ENCODE measurements around the gene KCNH3. TPM values are rescaled to one million over a fixed set of nuclear protein-coding genes. Genes with fewer than 3 reads are reported as not detected.

Gene KCNH3, protein sequence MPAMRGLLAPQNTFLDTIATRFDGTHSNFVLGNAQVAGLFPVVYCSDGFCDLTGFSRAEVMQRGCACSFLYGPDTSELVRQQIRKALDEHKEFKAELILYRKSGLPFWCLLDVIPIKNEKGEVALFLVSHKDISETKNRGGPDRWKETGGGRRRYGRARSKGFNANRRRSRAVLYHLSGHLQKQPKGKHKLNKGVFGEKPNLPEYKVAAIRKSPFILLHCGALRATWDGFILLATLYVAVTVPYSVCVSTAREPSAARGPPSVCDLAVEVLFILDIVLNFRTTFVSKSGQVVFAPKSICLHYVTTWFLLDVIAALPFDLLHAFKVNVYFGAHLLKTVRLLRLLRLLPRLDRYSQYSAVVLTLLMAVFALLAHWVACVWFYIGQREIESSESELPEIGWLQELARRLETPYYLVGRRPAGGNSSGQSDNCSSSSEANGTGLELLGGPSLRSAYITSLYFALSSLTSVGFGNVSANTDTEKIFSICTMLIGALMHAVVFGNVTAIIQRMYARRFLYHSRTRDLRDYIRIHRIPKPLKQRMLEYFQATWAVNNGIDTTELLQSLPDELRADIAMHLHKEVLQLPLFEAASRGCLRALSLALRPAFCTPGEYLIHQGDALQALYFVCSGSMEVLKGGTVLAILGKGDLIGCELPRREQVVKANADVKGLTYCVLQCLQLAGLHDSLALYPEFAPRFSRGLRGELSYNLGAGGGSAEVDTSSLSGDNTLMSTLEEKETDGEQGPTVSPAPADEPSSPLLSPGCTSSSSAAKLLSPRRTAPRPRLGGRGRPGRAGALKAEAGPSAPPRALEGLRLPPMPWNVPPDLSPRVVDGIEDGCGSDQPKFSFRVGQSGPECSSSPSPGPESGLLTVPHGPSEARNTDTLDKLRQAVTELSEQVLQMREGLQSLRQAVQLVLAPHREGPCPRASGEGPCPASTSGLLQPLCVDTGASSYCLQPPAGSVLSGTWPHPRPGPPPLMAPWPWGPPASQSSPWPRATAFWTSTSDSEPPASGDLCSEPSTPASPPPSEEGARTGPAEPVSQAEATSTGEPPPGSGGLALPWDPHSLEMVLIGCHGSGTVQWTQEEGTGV
- total RNA-seq: 1 to 10 TPM; 1.3 to 2.4 TPM
- 1 to 10 TPM in 1 of 2 donors, under 1 TPM in 1; 0.97 to 1.5 TPM for polyA plus RNA-seq

DNA sequence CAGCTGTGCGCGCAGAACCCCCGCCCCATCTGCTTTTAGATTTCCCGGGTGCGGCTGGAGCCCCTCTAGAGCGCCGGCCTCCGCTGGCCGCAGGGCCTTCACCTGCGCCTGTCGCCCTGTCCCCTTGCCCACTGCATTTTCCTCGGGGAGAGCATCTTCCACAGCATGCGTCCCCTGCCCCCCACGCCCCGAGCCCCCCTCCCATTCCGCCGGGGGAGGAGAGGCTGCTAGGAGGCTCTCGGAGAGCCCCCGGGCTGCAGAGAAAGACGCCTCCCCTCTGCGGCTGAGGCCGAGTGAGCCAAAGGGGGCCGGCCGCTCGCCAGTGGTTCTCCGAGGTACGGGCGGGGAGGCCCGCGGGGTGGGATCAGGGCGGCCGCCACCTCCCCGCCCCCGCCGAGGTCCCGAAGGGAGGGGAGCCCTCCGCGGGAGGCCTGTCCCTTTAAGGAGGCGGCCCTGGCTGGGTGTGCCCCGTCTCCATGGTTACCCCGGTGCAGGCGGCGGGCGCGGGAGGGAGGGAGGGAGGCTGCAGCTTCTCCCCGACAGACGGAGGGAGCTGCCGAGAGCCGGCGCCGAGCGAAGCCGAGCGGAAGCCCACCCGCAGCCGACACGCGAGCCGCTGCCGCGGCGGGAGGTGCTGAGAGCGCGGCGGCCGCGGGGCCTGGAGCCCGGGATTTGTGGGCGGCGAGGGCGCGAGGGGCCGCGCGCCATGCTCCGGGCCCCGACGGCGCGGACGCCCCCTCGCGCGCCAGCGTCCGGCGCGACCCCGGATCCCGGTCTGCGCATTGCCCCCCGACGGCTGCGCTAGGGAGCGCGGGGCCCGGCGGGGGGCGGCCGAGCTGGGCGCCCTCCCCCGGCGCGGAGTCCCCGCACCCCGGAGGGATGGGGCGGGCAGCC lies at the start of gene KCNH3:
KCNH3 (plus strand) TSS at position 521 of the 894 bp plus-strand sequence. CDS start 387 bp downstream, outside the sequence.
- POLR2A ChIA-PET (ENCODE audit: partially characterized antibody): interaction anchor here (0.7 to 2.8 kb wide), 5 partner anchors 12 to 84 kb away, joined by 3 to 19 read pairs (median 3); partner anchors contain the start of genes MCRS1 and PRPF40B
- no peaks in the 10 kb centered on the region for H3K36me3 ChIP-seq (ENCODE audit: insufficient read depth, low read length)
- H3K27ac Mint-ChIP-seq: peak within 1 kb of the TSS in 6 of 7 donors; percentile 46 to 70 (median 66)
- peak within 1 kb of the TSS; percentile 73 to 85 (median 79) for H3K4me3 Mint-ChIP-seq
- peak within 1 kb of the TSS; percentile 62 to 69 for H3K4me3 ChIP-seq (ENCODE audit: low read length in 2 of 2)
- DNase-seq: peak; percentile 86 to 95 (median 88)
- no peaks in the 10 kb centered on the region for H3K9me3 ChIP-seq (ENCODE audit: control insufficient read depth in 1 of 2, low read length in 2 of 2)
- H3K27ac ChIP-seq (ENCODE audit: low read depth, low read length): no peak within 1 kb of the TSS
- H3K27me3 ChIP-seq (ENCODE audit: insufficient read depth, low read length): no peaks in the 10 kb centered on the region
- CTCF ChIA-PET (ENCODE audit: partially characterized antibody): interaction anchor here (0.6 to 2.8 kb wide), 7 partner anchors 15 to 919 kb away, joined by 3 to 12 read pairs (median 3); no protein-coding TSS in a partner anchor
- peaks cover 0 to 5% of the 10 kb centered on the region in 2 donors for H3K27me3 Mint-ChIP-seq
- H3K4me1 ChIP-seq (ENCODE audit: insufficient read depth, low read length): peaks cover 21% of the 10 kb centered on the region
- intact Hi-C loops (cut with micrococcal nuclease): loop anchor here (1.0 to 2.0 kb wide), 4 partner anchors 30 to 304 kb away; partner anchors contain the start of genes BCDIN3D, MCRS1 and PRPF40B
- H3K9me3 Mint-ChIP-seq: no peaks in the 10 kb centered on the region
- peaks cover 8 to 38% (median 19%) of the 10 kb centered on the region in 4 donors for H3K4me1 Mint-ChIP-seq
- H3K36me3 Mint-ChIP-seq: peaks cover 0 to 1% of the 10 kb centered on the region in 2 donors

DNA sequence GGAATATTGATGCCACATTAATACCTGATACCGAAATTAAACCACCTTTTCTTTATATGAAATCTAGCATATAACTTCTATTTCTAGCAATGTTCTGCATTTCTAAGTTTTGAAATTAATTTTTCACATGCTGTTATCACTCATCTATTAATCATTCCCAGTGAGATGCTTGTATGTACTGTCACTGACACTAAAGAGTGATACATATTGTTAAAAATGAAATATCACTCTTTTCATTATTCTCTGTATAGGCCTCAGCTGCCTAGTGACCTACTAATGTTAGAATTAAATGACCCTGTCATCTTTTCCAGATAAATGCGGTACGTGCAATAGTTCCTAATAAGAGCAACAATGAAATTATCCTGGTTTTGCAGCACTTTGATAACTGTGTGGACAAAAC lies 49.7 kb upstream of the KCNH3 start:
- POLR2A ChIA-PET (ENCODE audit: partially characterized antibody): no interaction called here
- H3K36me3 ChIP-seq (ENCODE audit: insufficient read depth, low read length): no peaks in the 10 kb centered on the region
- Mint-ChIP-seq H3K4me3 (no peak overlapping the region), H3K4me1 (no peaks in the 10 kb centered on the region), H3K27me3 (no peaks in the 10 kb centered on the region), H3K9me3 (no peaks in the 10 kb centered on the region), H3K27ac (peak overlapping the region in 1 of 7 donors; percentile 53), H3K36me3 (peaks cover 1 to 11% of the 10 kb centered on the region in 2 donors)
- no peak overlapping the region for H3K4me3 ChIP-seq (ENCODE audit: low read length in 2 of 2)
- CTCF ChIA-PET (ENCODE audit: partially characterized antibody): no interaction called here
- H3K9me3 ChIP-seq (ENCODE audit: control insufficient read depth in 1 of 2, low read length in 2 of 2): no peaks in the 10 kb centered on the region
- no peaks in the 10 kb centered on the region for H3K27me3 ChIP-seq (ENCODE audit: insufficient read depth, low read length)
- no peaks in the 10 kb centered on the region for H3K4me1 ChIP-seq (ENCODE audit: insufficient read depth, low read length)
- DNase-seq: no peak
- intact Hi-C loops (cut with micrococcal nuclease): no loop called here
- no peak overlapping the region for H3K27ac ChIP-seq (ENCODE audit: low read depth, low read length)

DNA sequence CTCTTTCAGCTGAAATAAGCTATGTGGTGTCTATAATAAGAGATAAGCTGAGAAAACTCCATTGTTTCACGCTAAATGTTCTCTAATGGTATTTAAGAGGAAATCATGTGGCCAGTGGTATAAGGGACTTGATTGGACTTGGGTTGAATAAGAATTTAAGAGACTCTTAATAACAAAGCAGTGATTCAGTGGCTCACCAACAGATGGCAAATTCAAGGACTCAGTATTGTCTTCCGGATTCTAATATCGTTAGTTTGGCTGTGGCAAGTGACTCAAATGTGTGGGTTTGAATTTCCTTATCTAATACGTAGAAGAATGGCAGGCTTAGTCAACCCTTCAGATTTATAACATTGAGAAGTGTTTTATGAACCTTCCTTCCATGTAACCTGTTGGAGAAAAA lies 49.1 kb upstream of the KCNH3 start:
- Histone ChIP-seq H3K4me1 (ENCODE audit: insufficient read depth, low read length) (no peaks in the 10 kb centered on the region), H3K9me3 (ENCODE audit: control insufficient read depth in 1 of 2, low read length in 2 of 2) (no peaks in the 10 kb centered on the region), H3K4me3 (ENCODE audit: low read length in 2 of 2) (no peak overlapping the region), H3K27me3 (ENCODE audit: insufficient read depth, low read length) (no peaks in the 10 kb centered on the region), H3K27ac (ENCODE audit: low read depth, low read length) (no peak overlapping the region), H3K36me3 (ENCODE audit: insufficient read depth, low read length) (no peaks in the 10 kb centered on the region)
- Mint-ChIP-seq H3K9me3 (no peaks in the 10 kb centered on the region), H3K4me1 (no peaks in the 10 kb centered on the region), H3K27me3 (no peaks in the 10 kb centered on the region), H3K36me3 (peaks cover 0 to 12% of the 10 kb centered on the region in 2 donors), H3K27ac (no peak overlapping the region), H3K4me3 (no peak overlapping the region)
- DNase-seq: no peak
- ChIA-PET CTCF (ENCODE audit: partially characterized antibody) (no interaction called here), POLR2A (ENCODE audit: partially characterized antibody) (no interaction called here)
- intact Hi-C loops (cut with micrococcal nuclease): no loop called here

DNA sequence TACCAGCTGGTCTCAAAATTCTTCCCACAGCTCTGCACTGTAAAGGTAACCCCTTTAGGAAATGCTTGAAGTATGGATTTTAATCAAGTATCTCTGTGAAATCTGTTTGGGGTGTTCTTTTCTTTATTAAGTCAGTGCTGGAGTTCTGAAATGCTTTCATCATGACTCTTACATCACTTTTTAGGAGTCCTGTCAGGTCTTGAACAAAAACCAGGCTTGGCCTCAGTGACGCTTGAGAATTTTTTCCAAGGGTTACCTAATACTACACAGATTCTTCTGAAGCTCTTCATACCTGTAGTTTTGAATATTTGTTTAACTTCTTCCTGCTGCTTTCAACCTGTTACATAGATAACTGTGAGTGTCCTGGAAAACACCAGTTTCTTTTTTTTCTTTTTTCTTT lies 47.0 kb upstream of the KCNH3 start:
- H3K27ac Mint-ChIP-seq: no peak overlapping the region
- POLR2A ChIA-PET (ENCODE audit: partially characterized antibody): no interaction called here

DNA sequence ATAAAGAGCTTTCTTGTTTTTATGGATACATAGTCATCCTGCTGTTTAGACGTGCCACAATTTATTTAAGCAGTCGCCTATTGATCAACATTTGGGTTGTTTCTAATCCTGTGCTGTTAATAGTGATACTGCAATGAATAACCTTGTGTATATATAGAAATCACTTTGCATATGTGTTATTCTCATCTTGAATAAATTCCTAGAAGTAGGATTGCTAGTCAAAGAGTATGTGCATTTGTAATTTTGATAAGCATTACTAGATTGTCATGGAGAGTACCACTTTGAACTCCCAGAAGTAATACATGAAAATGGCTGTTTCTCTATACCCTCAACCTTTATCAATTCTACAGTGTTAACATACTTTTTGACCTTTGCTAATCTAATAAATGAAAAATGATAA lies 44.9 kb upstream of the KCNH3 start:
- no peak overlapping the region for H3K4me3 Mint-ChIP-seq
- Histone ChIP-seq H3K9me3 (ENCODE audit: control insufficient read depth in 1 of 2, low read length in 2 of 2) (no peaks in the 10 kb centered on the region), H3K4me1 (ENCODE audit: insufficient read depth, low read length) (no peaks in the 10 kb centered on the region), H3K4me3 (ENCODE audit: low read length in 2 of 2) (no peak overlapping the region), H3K27me3 (ENCODE audit: insufficient read depth, low read length) (no peaks in the 10 kb centered on the region), H3K27ac (ENCODE audit: low read depth, low read length) (no peak overlapping the region), H3K36me3 (ENCODE audit: insufficient read depth, low read length) (peaks cover 2% of the 10 kb centered on the region)
- POLR2A ChIA-PET (ENCODE audit: partially characterized antibody): no interaction called here
- H3K27ac Mint-ChIP-seq: no peak overlapping the region
- intact Hi-C loops (cut with micrococcal nuclease): no loop called here
- DNase-seq: no peak
- no peaks in the 10 kb centered on the region for H3K9me3 Mint-ChIP-seq
- no peaks in the 10 kb centered on the region for H3K27me3 Mint-ChIP-seq
- H3K36me3 Mint-ChIP-seq: peaks cover 5 to 19% of the 10 kb centered on the region in 2 donors
- CTCF ChIA-PET (ENCODE audit: partially characterized antibody): interaction anchor here (1.0 to 1.3 kb wide), 3 partner anchors 135 to 147 kb away, joined by 3 read pairs; partner anchors contain the start of gene DNAJC22
- H3K4me1 Mint-ChIP-seq: no peaks in the 10 kb centered on the region

More for the DNA sequence above, 47.0 kb upstream of the KCNH3 start:
- H3K4me1 ChIP-seq (ENCODE audit: insufficient read depth, low read length): no peaks in the 10 kb centered on the region
- no peak overlapping the region for H3K27ac ChIP-seq (ENCODE audit: low read depth, low read length)
- no peak for DNase-seq
- H3K27me3 ChIP-seq (ENCODE audit: insufficient read depth, low read length): no peaks in the 10 kb centered on the region
- peaks cover 5 to 13% of the 10 kb centered on the region in 2 donors for H3K36me3 Mint-ChIP-seq
- H3K4me3 Mint-ChIP-seq: no peak overlapping the region
- H3K9me3 Mint-ChIP-seq: no peaks in the 10 kb centered on the region
- intact Hi-C loops (cut with micrococcal nuclease): no loop called here
- no peaks in the 10 kb centered on the region for H3K27me3 Mint-ChIP-seq
- H3K9me3 ChIP-seq (ENCODE audit: control insufficient read depth in 1 of 2, low read length in 2 of 2): no peaks in the 10 kb centered on the region
- H3K36me3 ChIP-seq (ENCODE audit: insufficient read depth, low read length): no peaks in the 10 kb centered on the region
- CTCF ChIA-PET (ENCODE audit: partially characterized antibody): interaction anchor here (1.7 kb wide), 1 partner anchor 22 kb away, joined by 4 read pairs; no protein-coding TSS in a partner anchor
- H3K4me3 ChIP-seq (ENCODE audit: low read length in 2 of 2): no peak overlapping the region
- no peaks in the 10 kb centered on the region for H3K4me1 Mint-ChIP-seq
